Fibroblast of skin of right biceps (primary cell): Measurements from ENCODE around the gene SYVN1.
"Not testable (repeated sequence)": the region's sequence is repeated elsewhere in the genome, so short reads cannot be mapped to it uniquely, and the experiment has no call there.

ENCODE experiments used
- DNase-seq: peaks from one replicate; pipeline ENCODE4 v3.0.0-alpha.2; 2013

Gene SYVN1

DNA sequence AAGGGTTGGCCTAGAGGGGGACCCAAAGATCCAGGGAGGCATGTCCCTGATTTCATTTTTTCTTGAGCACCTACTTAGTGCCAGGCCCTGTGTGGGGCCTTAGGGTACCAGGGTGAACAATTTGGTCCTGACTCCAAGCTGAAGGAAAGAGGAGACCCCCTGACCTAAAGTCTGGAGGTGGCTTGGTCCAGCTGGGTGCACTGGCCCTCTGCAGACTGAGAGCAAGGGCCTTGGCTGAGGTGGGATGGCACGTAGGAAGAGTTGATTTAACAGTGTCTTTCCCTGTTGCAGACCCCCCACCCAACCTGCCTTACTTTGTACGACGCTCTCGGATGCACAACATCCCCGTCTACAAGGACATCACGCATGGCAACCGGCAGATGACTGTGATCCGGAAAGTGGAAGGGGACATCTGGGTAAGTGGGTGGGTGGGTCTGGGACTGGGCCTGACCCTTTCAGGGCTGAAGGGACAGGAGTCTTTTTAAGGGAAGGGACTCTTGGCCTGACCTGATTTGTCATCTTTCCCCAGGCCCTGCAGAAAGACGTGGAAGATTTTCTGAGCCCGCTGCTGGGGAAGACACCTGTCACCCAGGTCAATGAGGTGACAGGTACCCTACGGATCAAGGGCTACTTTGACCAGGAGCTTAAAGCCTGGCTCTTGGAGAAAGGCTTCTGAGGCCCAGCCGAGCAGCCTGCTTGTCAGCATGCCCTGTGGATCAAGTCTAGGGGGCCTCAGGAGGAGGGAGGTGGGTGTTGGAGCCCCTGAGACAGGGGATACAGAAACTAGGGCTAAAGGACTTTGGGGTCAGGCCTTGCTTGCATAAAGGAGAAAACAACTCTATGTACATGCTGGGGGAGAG, 8.9 kb downstream of the SYVN1 start:
- DNase-seq = no peak

DNA sequence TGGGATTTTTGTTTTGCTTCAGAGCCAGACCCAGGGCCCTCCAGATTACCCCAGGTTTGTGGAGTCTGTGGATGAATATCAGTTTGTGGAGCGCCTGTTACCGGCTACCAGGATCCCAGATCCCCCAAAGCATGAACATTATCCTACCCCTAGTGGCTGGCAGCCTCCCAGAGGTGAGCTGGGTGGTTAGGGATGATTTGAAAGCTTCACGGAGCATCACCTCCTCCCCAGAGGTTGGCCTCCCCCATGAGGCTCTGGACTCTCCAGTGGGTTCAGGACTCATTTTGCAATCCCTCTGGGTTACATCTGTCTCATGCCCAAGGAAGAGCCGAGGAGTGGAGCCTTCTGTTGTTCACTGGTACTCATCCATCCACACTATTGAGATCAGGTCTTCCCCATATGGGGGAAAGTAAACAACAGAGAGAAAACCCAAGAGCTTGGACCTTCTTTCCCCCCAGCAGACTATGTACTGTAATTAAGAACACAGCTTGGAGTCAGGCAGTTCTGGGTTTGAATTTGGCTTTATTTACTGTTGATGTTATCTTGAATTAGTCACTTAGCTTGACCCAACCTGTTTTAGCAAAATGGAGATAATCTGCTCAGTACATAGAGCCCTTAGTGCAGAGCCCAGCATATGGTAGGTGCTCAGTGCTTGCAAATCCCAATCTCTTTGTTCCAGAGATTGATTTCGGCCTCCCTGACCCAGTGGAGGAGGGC, 9.7 kb downstream of the SYVN1 start:
- no peak for DNase-seq

GRCh38 chr11:65121865-65122696, 12.2 kb downstream of the SYVN1 start, which contains the start of the genes FAU and MRPL49:
Gene FAU (minus strand): TSS chr11:65122134. CDS start chr11:65121813, 321 bp downstream.
Gene MRPL49 (plus strand): TSS chr11:65122321. CDS start chr11:65122347, 26 bp downstream.
- DNase-seq = peak; percentile 96

DNA sequence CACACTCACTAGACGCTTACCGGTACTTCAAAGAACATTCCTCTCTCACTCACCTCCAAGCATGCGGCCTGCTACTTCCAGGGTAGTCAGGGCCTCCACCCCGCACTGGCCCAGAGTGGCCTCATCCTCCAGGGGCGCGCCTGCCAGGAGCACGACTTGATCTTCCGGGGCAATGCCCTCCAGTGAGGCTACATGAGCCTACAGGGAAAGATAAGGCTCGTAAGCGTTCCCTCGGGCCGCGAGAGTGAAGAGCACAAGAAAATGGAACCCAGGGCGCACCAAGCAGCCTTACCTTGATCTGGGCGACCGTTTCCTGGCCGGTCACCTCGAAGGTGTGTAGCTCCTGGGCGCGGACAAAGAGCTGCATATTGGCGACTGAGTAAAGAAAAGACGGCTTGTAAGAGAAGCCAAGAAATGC, 12.9 kb downstream of the SYVN1 start:
- DNase-seq = no peak

DNA sequence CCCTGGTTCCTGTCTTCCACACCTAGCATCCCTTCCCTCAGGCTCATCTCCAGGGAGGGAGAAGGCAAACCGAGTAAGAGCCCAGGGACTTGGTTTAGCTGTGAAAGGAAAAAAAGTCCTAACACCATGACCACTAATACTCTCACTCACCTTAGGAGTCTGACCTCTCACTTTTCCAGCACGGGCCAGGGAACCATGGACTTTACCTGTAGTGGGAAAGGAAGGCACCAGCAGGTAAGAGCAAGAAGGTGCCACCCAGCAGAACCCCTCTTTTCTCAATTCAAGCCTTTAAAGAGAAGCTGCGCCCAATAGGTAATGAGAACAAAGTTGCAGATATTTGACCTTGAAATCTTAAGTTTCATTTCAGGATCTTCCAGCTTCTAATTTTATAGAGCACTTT, 13.5 kb downstream of the SYVN1 start:
- DNase-seq = no peak

DNA sequence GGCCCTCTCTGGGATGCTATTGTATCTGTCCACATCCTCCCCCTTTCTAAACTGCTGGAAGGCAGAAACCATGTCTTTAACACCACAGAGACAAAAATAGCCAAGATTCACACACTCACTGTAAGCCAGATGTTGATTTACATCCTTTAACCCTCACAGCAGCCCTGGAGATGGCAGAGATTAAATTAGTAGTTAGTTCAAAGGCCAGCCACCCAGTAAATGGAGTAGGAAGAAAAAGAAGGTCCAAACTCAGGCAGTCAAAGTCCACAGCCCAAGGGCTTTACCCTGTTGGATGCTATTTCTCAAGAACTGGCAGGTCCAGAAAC, 14.7 kb downstream of the SYVN1 start:
- no peak for DNase-seq

DNA sequence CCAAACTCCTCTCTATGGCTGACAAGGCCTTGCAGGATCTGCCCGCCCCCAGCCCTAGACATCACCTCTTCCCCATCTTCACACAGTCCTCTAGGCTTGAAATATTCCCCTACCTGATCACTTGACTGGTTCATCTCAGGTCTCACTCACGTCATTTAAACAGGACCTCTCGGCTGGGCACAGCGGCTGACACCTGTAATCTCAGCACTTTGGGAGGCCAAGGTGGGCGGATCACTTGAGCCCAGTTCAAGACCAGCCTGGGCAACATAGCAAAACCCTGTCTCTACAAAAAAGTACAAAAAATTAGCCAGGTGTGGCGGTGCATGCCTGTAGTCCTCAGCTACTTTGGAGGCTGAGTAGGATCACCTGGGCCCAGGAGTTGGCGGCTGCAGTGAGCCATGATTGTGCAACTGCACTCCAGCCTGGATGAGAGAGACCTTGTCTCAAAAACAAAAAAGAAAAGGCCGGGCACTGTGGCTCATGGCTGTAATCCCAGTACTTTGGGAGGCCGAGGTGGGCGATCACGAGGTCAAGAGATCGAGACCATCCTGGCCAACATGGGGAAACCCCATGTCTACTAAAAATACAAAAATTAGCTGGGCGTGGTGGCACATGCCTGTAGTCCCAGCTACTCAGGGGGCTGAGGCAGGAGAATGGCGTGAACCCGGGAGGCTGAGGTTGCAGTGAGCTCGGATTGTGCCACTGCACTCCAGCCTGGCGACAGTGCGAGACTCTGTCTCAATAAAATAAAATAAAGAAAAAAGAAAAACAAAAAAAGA, 15.2 kb downstream of the SYVN1 start:
- not testable (repeated sequence) for DNase-seq

- DNase-seq = no peak
Measured at GRCh38 chr11:65118097-65118837, 16.1 kb downstream of the SYVN1 start.

- peak; percentile 98 for DNase-seq
Measured at GRCh38 chr11:65117206-65118096, 16.9 kb downstream of the SYVN1 start, which contains the start of gene ZNHIT2. Gene ZNHIT2 (minus strand): TSS chr11:65117701. CDS start chr11:65117653, 48 bp downstream.

GRCh38 chr11:65116370-65117205, 17.7 kb downstream of the SYVN1 start:
- DNase-seq = peak; percentile 33

- no peak for DNase-seq
Measured at GRCh38 chr11:65115361-65116082, 18.8 kb downstream of the SYVN1 start.

GRCh38 chr11:65114538-65115171, 19.7 kb downstream of the SYVN1 start:
- DNase-seq = no peak

DNA sequence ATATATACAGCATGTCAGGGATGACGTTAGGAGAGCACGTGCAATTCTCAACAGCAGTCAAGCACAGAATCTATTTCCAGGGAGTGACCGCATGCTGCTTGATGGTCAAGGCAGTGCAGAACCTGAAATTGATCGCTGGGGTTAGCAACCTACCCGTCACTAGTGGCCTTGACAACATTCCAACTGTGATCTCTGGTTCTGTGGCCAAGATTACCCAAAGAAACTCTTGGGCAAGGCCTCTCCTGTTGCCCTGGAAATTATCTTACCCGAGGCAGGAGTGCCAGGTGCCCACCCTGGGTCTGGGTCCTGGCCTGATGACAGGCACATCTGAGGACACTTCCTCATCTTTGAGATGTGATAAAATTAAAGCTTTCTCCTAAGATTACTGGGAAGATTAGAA, 20.5 kb downstream of the SYVN1 start:
- no peak for DNase-seq

DNA sequence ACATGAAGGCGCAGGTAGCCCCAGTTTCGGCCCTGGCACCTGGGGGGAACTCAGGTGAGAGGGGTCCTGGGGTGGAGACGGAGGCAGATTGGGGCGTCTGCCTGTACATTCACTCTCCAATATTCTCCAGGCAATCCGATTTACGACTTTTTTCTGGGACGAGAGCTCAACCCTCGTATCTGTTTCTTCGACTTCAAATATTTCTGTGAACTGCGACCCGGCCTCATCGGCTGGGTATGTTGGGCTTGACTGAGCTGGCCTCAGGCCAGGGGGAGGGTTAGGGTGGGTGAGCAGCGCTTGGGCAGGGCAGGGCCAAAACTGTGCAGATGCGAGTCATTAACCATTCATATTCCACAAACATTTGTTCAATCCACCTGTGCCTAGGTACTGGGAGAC, 21.0 kb downstream of the SYVN1 start:
- peak; percentile 26 for DNase-seq

DNA sequence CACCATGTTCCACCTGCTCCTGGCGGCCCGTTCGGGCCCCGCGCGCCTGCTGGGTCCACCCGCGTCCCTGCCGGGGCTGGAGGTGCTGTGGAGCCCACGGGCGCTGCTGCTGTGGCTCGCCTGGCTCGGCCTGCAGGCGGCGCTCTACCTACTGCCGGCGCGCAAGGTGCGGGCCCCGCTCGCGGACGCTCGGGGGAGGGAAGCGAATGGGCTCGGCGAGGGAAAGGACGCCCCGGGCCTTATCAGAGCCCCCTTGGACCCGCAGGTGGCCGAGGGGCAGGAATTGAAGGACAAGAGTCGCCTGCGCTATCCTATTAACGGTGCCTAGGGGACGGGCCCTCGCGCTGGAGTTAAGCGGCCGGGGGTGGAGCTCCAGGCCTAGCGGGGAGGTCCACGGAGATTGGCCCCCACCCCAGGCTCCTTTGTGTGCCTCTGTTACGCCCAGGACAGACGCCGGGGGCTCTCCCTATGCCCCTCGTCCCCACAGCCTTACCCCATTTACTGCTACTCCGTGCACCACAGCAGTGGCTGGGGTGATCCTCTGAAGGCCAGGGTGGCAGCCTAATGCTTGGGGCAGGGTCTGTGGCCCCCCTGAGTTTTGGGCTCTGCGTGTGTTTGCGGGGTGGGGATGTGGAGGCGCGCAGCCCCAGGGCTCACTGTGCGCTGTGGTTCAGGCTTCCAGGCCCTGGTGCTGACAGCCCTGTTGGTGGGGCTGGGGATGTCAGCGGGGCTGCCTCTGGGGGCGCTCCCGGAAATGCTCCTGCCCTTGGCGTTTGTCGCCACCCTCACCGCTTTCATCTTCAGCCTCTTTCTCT, 21.6 kb downstream of the SYVN1 start:
- DNase-seq = peak; percentile 27

- DNase-seq = peak; percentile 85
Measured at GRCh38 chr11:65111744-65112545, 22.4 kb downstream of the SYVN1 start, which contains the start of gene TM7SF2. Gene TM7SF2 (plus strand): TSS chr11:65111872. CDS start chr11:65112016, 144 bp downstream.
